Neural progenitor cell (in vitro differentiated cells): ENCODE measurements around the gene WWC1. TPM values are rescaled to one million over a fixed set of nuclear protein-coding genes. Genes with fewer than 3 reads are reported as not detected.
A peak's percentile ranks its signal among the peaks of the same experiment; 100 is the strongest.

ENCODE experiments used
- DNase-seq: peaks from one replicate; pipeline ENCODE4 v3.0.0-alpha.2; 2016; ENCODE audit warnings: low spot score
- H2AFZ ChIP-seq: fragments of 200-600 bp; sonication (generic); replicated peaks from 2 replicates; pipeline ENCODE4 v1.6.1; 2016; ENCODE audit warnings: antibody characterized with exemption
- H3F3A ChIP-seq: fragments of 200-600 bp; sonication (generic); 2 replicates; pipeline ENCODE4 v1.6.1; 2016; ENCODE audit warnings: antibody characterized with exemption, low read depth
- H3K27ac ChIP-seq: fragments of 200-600 bp; sonication (generic); 2 replicates; pipeline ENCODE4 v1.5.1; 2016; ENCODE audit warnings: mild to moderate bottlenecking
- H3K27me3 ChIP-seq: fragments of 200-600 bp; sonication (generic); 2 replicates; pipeline ENCODE4 v1.6.1; 2016; ENCODE audit warnings: mild to moderate bottlenecking, moderate library complexity
- H3K36me3 ChIP-seq: fragments of 200-600 bp; sonication (generic); 2 replicates; pipeline ENCODE4 v1.5.1; 2016
- H3K4me1 ChIP-seq: fragments of 200-600 bp; sonication (generic); 2 replicates; pipeline ENCODE4 v1.6.1; 2016; ENCODE audit warnings: mixed run types
- H3K4me2 ChIP-seq: fragments of 200-600 bp; sonication (generic); 2 replicates; pipeline ENCODE4 v1.6.1; 2016
- H3K4me3 ChIP-seq: fragments of 200-600 bp; sonication (generic); 2 replicates; pipeline ENCODE4 v1.5.1; 2016
- H3K79me2 ChIP-seq: fragments of 200-600 bp; sonication (generic); 2 replicates; pipeline ENCODE4 v1.6.1; 2016; ENCODE audit warnings: low read depth
- H3K9ac ChIP-seq: fragments of 200-600 bp; sonication (generic); 2 replicates; pipeline ENCODE4 v1.6.1; 2016
- H3K9me3 ChIP-seq: fragments of 200-600 bp; sonication (generic); 2 replicates; pipeline ENCODE4 v1.5.1; 2016; ENCODE audit warnings: low read depth
- H4K20me1 ChIP-seq: fragments of 200-600 bp; sonication (generic); 2 replicates; pipeline ENCODE4 v1.6.1; 2016; ENCODE audit warnings: low read depth
- H3K27ac Mint-ChIP-seq: 3 replicates; pipeline ENCODE4 v1.8.0; 2021; ENCODE audit warnings: mixed read lengths
- H3K27me3 Mint-ChIP-seq: 2 replicates; pipeline ENCODE4 v1.8.0; 2022; ENCODE audit warnings: low read depth, mild to moderate bottlenecking, inconsistent platforms, moderate library complexity, mixed read lengths; ENCODE audit not compliant: insufficient read depth
- H3K36me3 Mint-ChIP-seq: 3 replicates; pipeline ENCODE4 v1.8.0; 2021; ENCODE audit warnings: mixed read lengths
- H3K4me1 Mint-ChIP-seq: 3 replicates; pipeline ENCODE4 v1.8.0; 2021; ENCODE audit warnings: mixed read lengths
- H3K4me3 Mint-ChIP-seq: 3 replicates; pipeline ENCODE4 v1.8.0; 2021; ENCODE audit warnings: mild to moderate bottlenecking, moderate library complexity, mixed read lengths
- H3K9me3 Mint-ChIP-seq: 3 replicates; pipeline ENCODE4 v1.8.0; 2020; ENCODE audit warnings: mixed read lengths
- EZH2 ChIP-seq: fragments of 200-600 bp; sonication (generic); IDR thresholded peaks from 2 replicates; pipeline ENCODE4 v1.6.1; 2017; ENCODE audit warnings: antibody characterized with exemption, mild to moderate bottlenecking, moderate library complexity
- EZH2phosphoT487 ChIP-seq: fragments of 200-600 bp; sonication (generic); IDR thresholded peaks from 2 replicates; pipeline ENCODE4 v1.6.1; 2017; ENCODE audit warnings: antibody characterized with exemption
- total RNA-seq: library from RNA; depleted of rRNA; stranded (reverse); fragments of >200 nt; gene quantifications from 2 replicates; pipeline ENCODE4 v1.2.3, GENCODE V29; 2015; ENCODE audit warnings: low replicate concordance
- TF ChIP-seq, protein P1 (sequence below): fragments of 200-600 bp; sonication (generic); IDR thresholded peaks from 2 replicates; pipeline ENCODE4 v1.5.1; 2017; ENCODE audit warnings: antibody characterized with exemption, mild to moderate bottlenecking

WWC1 gene
- total RNA-seq, 1 donor from 2014 or later = 6.7 TPM

DNA sequence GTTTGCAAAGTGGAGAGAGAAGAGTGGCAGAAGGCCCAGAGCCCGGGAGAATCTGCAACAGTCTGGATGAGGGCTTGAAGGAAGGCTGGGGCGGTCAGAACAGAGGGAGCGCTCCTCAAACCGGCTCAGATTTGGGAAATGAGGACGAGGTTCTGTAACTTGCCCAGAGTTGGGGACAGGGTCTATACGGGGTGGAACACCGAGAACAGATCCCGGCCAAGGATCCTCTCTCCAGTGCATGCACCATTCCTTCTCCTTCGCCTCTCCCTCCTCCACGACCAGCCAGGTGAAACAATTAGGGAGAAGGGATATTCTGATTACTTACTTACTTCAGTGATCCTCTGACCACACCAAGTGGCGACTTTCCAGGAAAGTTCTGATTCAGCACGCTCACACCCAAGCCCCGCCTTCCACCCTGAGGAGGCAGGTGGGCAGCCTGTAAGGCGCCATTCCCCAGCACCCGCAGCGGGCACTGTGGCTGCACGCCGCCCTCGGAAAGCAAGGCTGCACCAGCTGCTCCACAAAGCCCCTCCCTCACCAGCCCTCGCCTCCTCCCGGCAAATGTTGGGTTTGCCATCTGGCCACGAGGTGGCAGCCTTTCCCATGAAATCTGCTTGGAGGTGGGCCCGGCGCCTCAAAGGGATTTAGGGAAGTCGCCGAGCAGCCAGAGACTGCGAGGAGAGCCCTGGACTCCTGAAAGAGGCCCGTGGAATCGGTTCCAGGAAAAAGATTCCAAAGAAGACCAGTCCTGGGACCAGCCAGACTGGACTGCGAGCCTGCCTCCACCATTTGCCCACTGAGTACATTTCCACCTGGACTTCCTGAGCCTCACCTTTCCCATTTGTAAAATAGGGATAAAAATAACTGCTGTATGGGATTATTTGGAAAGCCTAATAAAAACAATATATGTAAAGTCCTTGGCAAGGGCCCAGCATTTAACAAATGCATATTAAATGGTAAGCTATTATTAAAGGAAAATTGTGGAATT, 22.2 kb upstream of the WWC1 start:
- Histone ChIP-seq H3K9ac (no peak overlapping the region), H3K4me1 (peaks cover 8% of the 10 kb centered on the region), H4K20me1 (no peaks in the 10 kb centered on the region), H3K27me3 (peaks cover 5% of the 10 kb centered on the region), H3K79me2 (no peaks in the 10 kb centered on the region), H2AFZ (peak overlapping the region; percentile 91), H3K36me3 (no peaks in the 10 kb centered on the region), H3K9me3 (no peaks in the 10 kb centered on the region), H3K4me2 (peak overlapping the region; percentile 86), H3K27ac (no peak overlapping the region), H3F3A (no peaks in the 10 kb centered on the region), H3K4me3 (peak overlapping the region; percentile 50)
- DNase-seq = peak; percentile 96
- H3K4me1 Mint-ChIP-seq = peaks cover 24% of the 10 kb centered on the region
- H3K4me3 Mint-ChIP-seq = peak overlapping the region; percentile 86
- H3K36me3 Mint-ChIP-seq = peaks cover 1% of the 10 kb centered on the region
- peak overlapping the region; percentile 80 for H3K27ac Mint-ChIP-seq
- no peaks in the 10 kb centered on the region for H3K9me3 Mint-ChIP-seq
- peaks cover 11% of the 10 kb centered on the region for H3K27me3 Mint-ChIP-seq
- no peak for TF ChIP-seq EZH2
- TF ChIP-seq, protein P1, sequence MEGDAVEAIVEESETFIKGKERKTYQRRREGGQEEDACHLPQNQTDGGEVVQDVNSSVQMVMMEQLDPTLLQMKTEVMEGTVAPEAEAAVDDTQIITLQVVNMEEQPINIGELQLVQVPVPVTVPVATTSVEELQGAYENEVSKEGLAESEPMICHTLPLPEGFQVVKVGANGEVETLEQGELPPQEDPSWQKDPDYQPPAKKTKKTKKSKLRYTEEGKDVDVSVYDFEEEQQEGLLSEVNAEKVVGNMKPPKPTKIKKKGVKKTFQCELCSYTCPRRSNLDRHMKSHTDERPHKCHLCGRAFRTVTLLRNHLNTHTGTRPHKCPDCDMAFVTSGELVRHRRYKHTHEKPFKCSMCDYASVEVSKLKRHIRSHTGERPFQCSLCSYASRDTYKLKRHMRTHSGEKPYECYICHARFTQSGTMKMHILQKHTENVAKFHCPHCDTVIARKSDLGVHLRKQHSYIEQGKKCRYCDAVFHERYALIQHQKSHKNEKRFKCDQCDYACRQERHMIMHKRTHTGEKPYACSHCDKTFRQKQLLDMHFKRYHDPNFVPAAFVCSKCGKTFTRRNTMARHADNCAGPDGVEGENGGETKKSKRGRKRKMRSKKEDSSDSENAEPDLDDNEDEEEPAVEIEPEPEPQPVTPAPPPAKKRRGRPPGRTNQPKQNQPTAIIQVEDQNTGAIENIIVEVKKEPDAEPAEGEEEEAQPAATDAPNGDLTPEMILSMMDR = peak; percentile 95

DNA sequence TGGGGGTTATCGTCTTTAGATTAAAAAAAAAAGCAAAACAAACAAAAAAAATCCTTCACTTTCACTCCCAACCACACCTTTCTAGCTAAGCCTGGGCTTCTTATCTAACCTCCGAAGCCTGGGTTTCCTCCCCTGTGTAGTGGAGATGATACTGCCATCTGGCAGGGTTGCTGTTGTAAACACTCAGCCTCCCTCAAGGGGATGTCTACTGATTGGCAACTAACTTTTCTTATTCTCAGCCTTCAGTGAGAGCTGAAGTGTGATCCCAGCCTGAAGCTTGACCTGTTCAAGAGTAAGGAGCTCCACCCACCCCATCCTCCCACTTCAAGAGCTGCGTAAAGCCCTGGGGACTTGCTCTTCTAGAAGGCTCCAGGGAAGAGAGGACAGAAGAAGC, 21.5 kb upstream of the WWC1 start:
- H2AFZ ChIP-seq = peak overlapping the region; percentile 79
- peaks cover 11% of the 10 kb centered on the region for H3K27me3 Mint-ChIP-seq

DNA sequence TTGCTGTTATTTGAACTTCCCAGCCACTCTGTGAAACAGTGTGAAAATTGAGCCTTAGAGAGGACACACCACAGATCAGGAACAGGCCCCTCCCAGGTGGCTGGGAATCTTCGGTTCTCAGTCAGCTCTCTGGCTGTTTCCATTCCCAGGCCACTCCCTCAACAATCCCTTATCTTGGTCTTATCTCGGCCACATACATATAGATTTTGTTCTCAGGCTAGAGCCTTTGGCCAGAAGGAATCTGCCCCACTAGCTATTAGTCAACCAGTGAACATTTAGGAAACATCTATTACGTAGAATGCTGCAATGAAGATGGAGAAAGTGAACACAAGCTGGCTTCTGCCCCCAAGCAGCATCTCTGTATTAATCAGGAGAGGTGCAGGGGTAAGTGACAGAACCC, 21.0 kb upstream of the WWC1 start:
- no peak overlapping the region for H3K9ac ChIP-seq

More for the DNA sequence above, 21.5 kb upstream of the WWC1 start:
- TF ChIP-seq, protein P1 = no peak
- TF ChIP-seq EZH2 (no peak), EZH2phosphoT487 (no peak)
- Histone ChIP-seq H3K4me3 (no peak overlapping the region), H3K9ac (no peak overlapping the region), H4K20me1 (no peaks in the 10 kb centered on the region), H3K4me2 (peak overlapping the region; percentile 40), H3K27ac (no peak overlapping the region), H3K79me2 (no peaks in the 10 kb centered on the region), H3K27me3 (peaks cover 5% of the 10 kb centered on the region), H3F3A (no peaks in the 10 kb centered on the region), H3K9me3 (no peaks in the 10 kb centered on the region), H3K36me3 (no peaks in the 10 kb centered on the region), H3K4me1 (peaks cover 8% of the 10 kb centered on the region)
- Mint-ChIP-seq H3K9me3 (peaks cover 1% of the 10 kb centered on the region), H3K27ac (no peak overlapping the region), H3K36me3 (peaks cover 1% of the 10 kb centered on the region), H3K4me1 (peaks cover 27% of the 10 kb centered on the region), H3K4me3 (peak overlapping the region; percentile 58)
- DNase-seq = peak; percentile 15

More for the DNA sequence above, 21.0 kb upstream of the WWC1 start:
- H3K4me3 Mint-ChIP-seq = no peak overlapping the region
- H4K20me1 ChIP-seq = no peaks in the 10 kb centered on the region
- no peaks in the 10 kb centered on the region for H3F3A ChIP-seq
- no peak for TF ChIP-seq EZH2phosphoT487
- TF ChIP-seq, protein P1 = no peak
- no peak for TF ChIP-seq EZH2
- no peaks in the 10 kb centered on the region for H3K36me3 ChIP-seq
- H2AFZ ChIP-seq = no peak overlapping the region
- peaks cover 1% of the 10 kb centered on the region for H3K36me3 Mint-ChIP-seq
- no peak for DNase-seq
- peaks cover 29% of the 10 kb centered on the region for H3K4me1 Mint-ChIP-seq
- H3K4me1 ChIP-seq = peaks cover 8% of the 10 kb centered on the region
- no peak overlapping the region for H3K27ac Mint-ChIP-seq
- H3K4me3 ChIP-seq = no peak overlapping the region
- H3K27me3 Mint-ChIP-seq = peaks cover 11% of the 10 kb centered on the region
- no peaks in the 10 kb centered on the region for H3K79me2 ChIP-seq
- peaks cover 3% of the 10 kb centered on the region for H3K9me3 Mint-ChIP-seq
- H3K4me2 ChIP-seq = no peak overlapping the region
- H3K27me3 ChIP-seq = peaks cover 5% of the 10 kb centered on the region
- H3K9me3 ChIP-seq = no peaks in the 10 kb centered on the region
- H3K27ac ChIP-seq = no peak overlapping the region
